Cardiac fibroblast (primary cell): ENCODE measurements around the gene HYAL1.

Experiments
- DNase-seq, 2 donors: peaks; one replicate each; pipeline versions ENCODE4 v3.0.0 to v3.0.0-alpha.2; 2010; ENCODE audit warnings: low read depth in 2 of 2
- H3K4me3 ChIP-seq, 2 donors: replicated peaks in 1 of 2; 1 replicate in 1 of 2; 2 replicates in 1 of 2; pipeline ENCODE4 v1.5.1; 2011; ENCODE audit warnings: low read depth in 2 of 2, low read length in 2 of 2, mild to moderate bottlenecking in 2 of 2, moderate library complexity in 1 of 2
- TF ChIP-seq, protein P1 (sequence below): IDR thresholded peaks from one replicate; pipeline ENCODE4 v1.5.1; 2011; ENCODE audit warnings: low read depth, mild to moderate bottlenecking, low read length, inconsistent platforms

The HYAL1 gene

DNA sequence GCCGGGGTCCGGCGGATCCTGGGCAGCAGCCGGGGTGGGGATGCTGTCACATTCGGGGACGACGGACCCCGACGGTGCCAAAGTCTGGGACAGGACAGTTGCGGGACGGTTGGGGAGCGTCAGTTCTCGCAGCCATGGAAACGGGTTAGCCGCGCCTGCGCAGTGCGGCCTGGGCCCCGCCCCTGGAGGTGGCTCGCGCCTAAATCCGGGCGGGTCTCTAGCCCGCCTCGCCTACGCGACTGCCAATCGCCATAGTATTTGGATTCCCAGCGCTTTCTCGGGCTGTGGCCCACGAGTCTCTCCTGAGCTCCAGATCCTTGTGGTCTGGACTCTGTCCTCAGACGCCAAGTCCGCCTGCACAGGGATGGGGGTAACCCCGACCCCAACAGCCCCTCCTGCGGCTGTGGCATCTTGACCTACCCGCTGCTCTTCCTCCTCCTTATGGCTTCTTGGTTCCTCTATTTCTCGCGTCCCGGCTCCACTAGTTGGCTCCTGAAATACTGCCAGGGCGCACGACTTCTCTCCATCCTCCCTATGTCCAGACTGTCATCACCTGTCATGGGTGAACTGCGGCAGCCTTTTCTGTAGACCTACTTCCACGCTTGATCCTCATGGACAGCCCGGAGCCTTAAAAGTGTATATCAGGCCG is 42.3 kb upstream of the HYAL1 start, which contains the start of gene ZMYND10:
Gene ZMYND10, minus strand, starts transcription at position 147 of the 649 bp plus-strand sequence. CDS start 153 bp downstream, outside the sequence.
- peak; percentile 58 to 64 for DNase-seq
- TF ChIP-seq, protein P1, sequence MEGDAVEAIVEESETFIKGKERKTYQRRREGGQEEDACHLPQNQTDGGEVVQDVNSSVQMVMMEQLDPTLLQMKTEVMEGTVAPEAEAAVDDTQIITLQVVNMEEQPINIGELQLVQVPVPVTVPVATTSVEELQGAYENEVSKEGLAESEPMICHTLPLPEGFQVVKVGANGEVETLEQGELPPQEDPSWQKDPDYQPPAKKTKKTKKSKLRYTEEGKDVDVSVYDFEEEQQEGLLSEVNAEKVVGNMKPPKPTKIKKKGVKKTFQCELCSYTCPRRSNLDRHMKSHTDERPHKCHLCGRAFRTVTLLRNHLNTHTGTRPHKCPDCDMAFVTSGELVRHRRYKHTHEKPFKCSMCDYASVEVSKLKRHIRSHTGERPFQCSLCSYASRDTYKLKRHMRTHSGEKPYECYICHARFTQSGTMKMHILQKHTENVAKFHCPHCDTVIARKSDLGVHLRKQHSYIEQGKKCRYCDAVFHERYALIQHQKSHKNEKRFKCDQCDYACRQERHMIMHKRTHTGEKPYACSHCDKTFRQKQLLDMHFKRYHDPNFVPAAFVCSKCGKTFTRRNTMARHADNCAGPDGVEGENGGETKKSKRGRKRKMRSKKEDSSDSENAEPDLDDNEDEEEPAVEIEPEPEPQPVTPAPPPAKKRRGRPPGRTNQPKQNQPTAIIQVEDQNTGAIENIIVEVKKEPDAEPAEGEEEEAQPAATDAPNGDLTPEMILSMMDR, result no peak
- H3K4me3 ChIP-seq, result peak within 1 kb of the TSS; percentile 46 to 52

GRCh38 chr3:50345008-50345407 is 41.6 kb upstream of the HYAL1 start:
- no peak for DNase-seq
- peak overlapping the region in 1 of 2 donors; percentile 46 for H3K4me3 ChIP-seq
- TF ChIP-seq, protein P1, result no peak

DNA sequence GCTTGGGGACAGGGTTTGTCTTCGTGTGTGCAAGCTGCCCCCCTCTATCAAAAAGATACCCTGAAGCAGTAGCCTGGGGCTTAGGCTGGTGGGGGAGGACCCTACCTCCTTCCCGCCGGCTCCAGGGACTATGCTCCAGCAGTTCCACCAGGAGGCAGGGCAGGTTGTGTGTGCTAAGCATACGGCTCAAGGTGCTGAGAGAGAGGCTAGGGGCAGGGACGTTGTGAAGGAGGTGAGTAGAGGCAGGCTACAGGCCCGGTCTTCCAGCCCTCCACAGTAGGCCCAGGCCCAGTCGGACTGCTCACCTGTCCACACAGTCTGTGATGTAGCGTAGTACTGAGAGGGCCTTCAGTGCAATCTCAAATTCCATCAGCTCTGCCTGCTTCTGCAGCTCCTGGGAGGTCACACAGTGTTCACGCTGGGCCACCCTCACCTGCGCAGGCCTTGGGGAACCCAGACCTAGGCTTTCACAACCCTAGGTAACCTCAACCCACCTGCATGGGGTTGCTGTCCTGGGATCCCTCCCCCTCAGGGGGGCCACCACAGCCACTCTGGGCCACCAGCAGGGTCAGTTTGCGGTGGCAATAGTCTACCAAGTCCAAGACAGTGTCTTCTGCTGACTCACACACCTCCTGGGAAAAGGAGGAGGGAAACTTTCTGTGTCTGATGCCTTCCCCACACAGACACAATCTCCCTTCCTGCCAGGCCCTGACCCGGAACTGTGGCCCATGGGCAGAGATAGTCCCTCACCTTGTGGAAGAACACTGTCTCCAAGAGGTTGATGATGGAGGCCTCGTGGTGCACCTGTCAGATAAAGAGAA is 39.6 kb upstream of the HYAL1 start:
- DNase-seq, result no peak
- TF ChIP-seq, protein P1, result no peak
- no peak overlapping the region for H3K4me3 ChIP-seq

- no peak overlapping the region for H3K4me3 ChIP-seq
- TF ChIP-seq, protein P1, result no peak
- DNase-seq, result no peak
Observed at GRCh38 chr3:50341996-50342650, 38.7 kb upstream of the HYAL1 start.

DNA sequence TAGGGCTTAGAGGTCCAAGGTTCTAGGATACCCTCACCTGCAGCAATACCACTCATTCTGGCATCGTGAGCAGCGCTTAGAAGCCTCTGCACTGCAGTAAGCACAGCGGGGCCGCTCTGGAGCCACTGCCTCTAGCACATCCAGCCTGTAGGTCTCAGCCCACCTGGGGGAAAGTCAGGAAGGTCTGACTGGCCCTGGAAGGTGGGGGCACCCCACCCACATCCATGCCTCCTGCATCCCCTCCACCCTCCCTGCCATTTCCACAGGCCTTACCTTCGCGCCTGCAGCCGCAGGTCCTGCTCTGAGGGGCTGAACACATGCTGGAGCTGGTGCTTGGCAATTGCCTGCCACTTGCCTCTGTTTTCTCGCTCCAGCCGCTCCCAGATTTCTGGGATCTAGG is 38.2 kb upstream of the HYAL1 start:
- peak overlapping the region; percentile 42 to 64 for H3K4me3 ChIP-seq
- no peak for DNase-seq
- TF ChIP-seq, protein P1, result no peak

GRCh38 chr3:50340448-50341329 is 37.3 kb upstream of the HYAL1 start, which contains the start of gene RASSF1:
Gene RASSF1 (minus strand): TSS chr3:50340836. CDS start chr3:50340805, 31 bp downstream.
- H3K4me3 ChIP-seq, result peak within 1 kb of the TSS; percentile 43 to 64
- TF ChIP-seq, protein P1, result no peak
- peak; percentile 64 for DNase-seq
